Measurements from ENCODE around the gene BLVRB. TPM values are rescaled to one million over a fixed set of nuclear protein-coding genes. Genes with fewer than 3 reads are reported as not detected.

Gene BLVRB
- total RNA-seq, 1 donor from 2014 or later, result 3.1 TPM

DNA sequence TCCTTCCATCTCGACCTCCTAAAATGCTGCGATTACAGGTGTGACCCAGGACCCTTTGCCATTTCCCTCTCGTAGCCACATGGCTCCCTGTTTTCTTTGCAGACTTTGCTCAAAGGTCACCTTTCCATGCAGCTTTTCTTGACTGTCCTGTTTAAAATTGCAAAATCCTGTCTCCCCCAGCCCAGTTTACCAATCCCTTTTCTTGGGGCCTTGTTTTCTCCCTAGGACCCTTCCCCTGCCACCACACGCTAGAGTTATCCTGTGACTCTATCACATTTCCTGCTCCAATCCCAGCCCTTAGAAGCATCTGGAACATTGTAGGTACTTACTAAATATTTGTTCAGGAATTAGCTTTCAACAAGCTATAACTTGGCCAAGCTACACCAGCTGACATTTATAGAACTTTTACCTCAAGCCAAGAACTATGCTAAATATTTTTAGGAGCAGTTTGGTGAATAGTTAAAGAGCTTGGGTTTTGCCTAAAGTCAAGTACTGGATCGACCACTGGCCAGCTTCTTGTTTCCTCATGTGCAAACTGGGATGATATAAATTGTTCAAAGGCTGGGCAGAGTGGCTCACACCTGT is 12.3 kb downstream of the BLVRB start:
- no peak overlapping the region for H3K4me3 Mint-ChIP-seq
- H3K4me1 Mint-ChIP-seq, result no peaks in the 10 kb centered on the region
- DNase-seq (ENCODE audit: low read depth, low spot score), result no peak
- no peak overlapping the region for H3K27ac Mint-ChIP-seq (ENCODE audit: unreplicated experiment)
- H3K9me3 Mint-ChIP-seq, result no peaks in the 10 kb centered on the region
- TF ChIP-seq, protein P1, sequence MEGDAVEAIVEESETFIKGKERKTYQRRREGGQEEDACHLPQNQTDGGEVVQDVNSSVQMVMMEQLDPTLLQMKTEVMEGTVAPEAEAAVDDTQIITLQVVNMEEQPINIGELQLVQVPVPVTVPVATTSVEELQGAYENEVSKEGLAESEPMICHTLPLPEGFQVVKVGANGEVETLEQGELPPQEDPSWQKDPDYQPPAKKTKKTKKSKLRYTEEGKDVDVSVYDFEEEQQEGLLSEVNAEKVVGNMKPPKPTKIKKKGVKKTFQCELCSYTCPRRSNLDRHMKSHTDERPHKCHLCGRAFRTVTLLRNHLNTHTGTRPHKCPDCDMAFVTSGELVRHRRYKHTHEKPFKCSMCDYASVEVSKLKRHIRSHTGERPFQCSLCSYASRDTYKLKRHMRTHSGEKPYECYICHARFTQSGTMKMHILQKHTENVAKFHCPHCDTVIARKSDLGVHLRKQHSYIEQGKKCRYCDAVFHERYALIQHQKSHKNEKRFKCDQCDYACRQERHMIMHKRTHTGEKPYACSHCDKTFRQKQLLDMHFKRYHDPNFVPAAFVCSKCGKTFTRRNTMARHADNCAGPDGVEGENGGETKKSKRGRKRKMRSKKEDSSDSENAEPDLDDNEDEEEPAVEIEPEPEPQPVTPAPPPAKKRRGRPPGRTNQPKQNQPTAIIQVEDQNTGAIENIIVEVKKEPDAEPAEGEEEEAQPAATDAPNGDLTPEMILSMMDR (conservative IDR thresholded peaks at IDR 0.05), result no peak
- no peaks in the 10 kb centered on the region for H3K36me3 Mint-ChIP-seq (ENCODE audit: low read depth)
- no peaks in the 10 kb centered on the region for H3K27me3 Mint-ChIP-seq (ENCODE audit: low read depth)

DNA sequence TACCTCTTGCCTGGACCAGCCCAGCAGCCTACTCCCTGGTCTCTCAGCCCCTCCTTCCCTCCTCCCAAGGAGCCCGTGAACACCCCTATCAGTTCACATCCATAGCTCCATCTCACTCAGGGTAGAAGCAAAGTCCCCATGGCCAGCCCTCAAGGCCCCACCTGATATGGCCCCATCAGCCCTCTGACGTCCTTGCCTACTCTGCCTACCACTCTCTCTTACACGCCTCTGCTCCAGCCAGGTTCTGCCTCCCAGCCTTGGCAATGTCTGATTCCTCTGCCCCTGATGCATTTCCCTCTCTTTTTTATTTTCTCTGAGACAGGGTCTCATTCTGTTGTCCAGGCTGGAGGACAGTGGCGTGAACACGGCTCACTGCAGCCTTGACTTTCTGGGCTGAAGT is 13.5 kb downstream of the BLVRB start:
- TF ChIP-seq, protein P1 (conservative IDR thresholded peaks at IDR 0.05), result no peak
- no peaks in the 10 kb centered on the region for H3K36me3 Mint-ChIP-seq (ENCODE audit: low read depth)
- H3K27ac Mint-ChIP-seq (ENCODE audit: unreplicated experiment), result no peak overlapping the region
- no peaks in the 10 kb centered on the region for H3K4me1 Mint-ChIP-seq
- H3K4me3 Mint-ChIP-seq, result no peak overlapping the region
- no peak for DNase-seq (ENCODE audit: low read depth, low spot score)
- H3K27me3 Mint-ChIP-seq (ENCODE audit: low read depth), result no peaks in the 10 kb centered on the region
- no peaks in the 10 kb centered on the region for H3K9me3 Mint-ChIP-seq

- Mint-ChIP-seq H3K27me3 (ENCODE audit: low read depth) (no peaks in the 10 kb centered on the region), H3K36me3 (ENCODE audit: low read depth) (no peaks in the 10 kb centered on the region), H3K4me1 (peaks cover under 1% of the 10 kb centered on the region), H3K4me3 (no peak overlapping the region), H3K27ac (ENCODE audit: unreplicated experiment) (no peak overlapping the region), H3K9me3 (no peaks in the 10 kb centered on the region)
- no peak for DNase-seq (ENCODE audit: low read depth, low spot score)
- TF ChIP-seq, protein P1 (conservative IDR thresholded peaks at IDR 0.05), result no peak
Observed at GRCh38 chr19:40450664-40451063, 14.9 kb downstream of the BLVRB start.

GRCh38 chr19:40449506-40449905 is 16.0 kb downstream of the BLVRB start:
- H3K27me3 Mint-ChIP-seq (ENCODE audit: low read depth), result peaks cover 2% of the 10 kb centered on the region
- peaks cover 9% of the 10 kb centered on the region for H3K4me1 Mint-ChIP-seq
- no peak overlapping the region for H3K4me3 Mint-ChIP-seq
- no peaks in the 10 kb centered on the region for H3K36me3 Mint-ChIP-seq (ENCODE audit: low read depth)
- DNase-seq (ENCODE audit: low read depth, low spot score), result no peak
- no peaks in the 10 kb centered on the region for H3K9me3 Mint-ChIP-seq
- no peak overlapping the region for H3K27ac Mint-ChIP-seq (ENCODE audit: unreplicated experiment)
- TF ChIP-seq, protein P1 (conservative IDR thresholded peaks at IDR 0.05), result no peak

DNA sequence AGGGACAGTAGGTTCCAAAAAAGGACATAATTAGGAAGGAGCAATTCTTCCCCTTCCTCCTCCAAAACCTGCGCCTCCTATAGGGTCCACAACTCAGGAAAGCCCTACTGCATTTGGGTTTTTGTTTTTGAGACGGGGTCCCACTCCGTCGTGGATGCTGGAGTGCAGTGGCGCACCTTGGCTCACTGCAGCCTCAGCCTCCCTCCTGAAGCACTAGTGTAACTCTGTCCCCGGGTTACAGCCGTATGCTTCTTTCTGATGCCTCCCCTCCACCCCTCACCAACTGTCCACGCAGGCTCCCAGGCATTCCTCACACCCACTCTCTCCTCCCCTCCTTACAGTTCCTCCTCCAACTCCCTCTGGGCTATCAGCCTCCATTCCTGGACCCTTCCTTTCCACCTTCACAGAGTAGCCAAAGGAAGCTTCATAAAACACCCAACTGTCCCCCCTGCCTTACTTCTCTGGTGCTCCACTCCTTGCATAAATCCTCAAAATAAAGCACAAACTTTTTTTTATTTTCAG is 19.2 kb downstream of the BLVRB start:
- DNase-seq (ENCODE audit: low read depth, low spot score), result no peak
- TF ChIP-seq, protein P1 (conservative IDR thresholded peaks at IDR 0.05), result no peak
- H3K4me3 Mint-ChIP-seq, result peak overlapping the region; percentile 83
- no peaks in the 10 kb centered on the region for H3K36me3 Mint-ChIP-seq (ENCODE audit: low read depth)
- peaks cover 2% of the 10 kb centered on the region for H3K27me3 Mint-ChIP-seq (ENCODE audit: low read depth)
- H3K27ac Mint-ChIP-seq (ENCODE audit: unreplicated experiment), result no peak overlapping the region
- H3K4me1 Mint-ChIP-seq, result peaks cover 21% of the 10 kb centered on the region
- no peaks in the 10 kb centered on the region for H3K9me3 Mint-ChIP-seq

Measured in neural crest cell (in vitro differentiated cells).